HEK293T (cell line): Measurements from ENCODE around the gene PAM.

Source experiments
- BHLHE40 ChIP-seq: fragments of 450-650 bp; IDR thresholded peaks from 2 replicates; pipeline ENCODE4 v1.6.1; 2016; ENCODE audit warnings: mild to moderate bottlenecking, moderate library complexity, borderline replicate concordance
- ELF4 ChIP-seq: fragments of 450-650 bp; IDR thresholded peaks from 2 replicates; pipeline ENCODE4 v1.6.1; 2017; ENCODE audit warnings: antibody characterized with exemption
- FOXA1 ChIP-seq: fragments of 450-650 bp; IDR thresholded peaks from 2 replicates; pipeline ENCODE4 v1.6.1; 2016; ENCODE audit warnings: mild to moderate bottlenecking
- FOXK2 ChIP-seq: fragments of 450-650 bp; IDR thresholded peaks from 2 replicates; pipeline ENCODE4 v1.6.1; 2016; ENCODE audit warnings: mild to moderate bottlenecking
- LEF1 ChIP-seq: fragments of 450-650 bp; IDR thresholded peaks from 2 replicates; pipeline ENCODE4 v1.6.1; 2017; ENCODE audit warnings: mild to moderate bottlenecking, borderline replicate concordance
- NFRKB ChIP-seq: fragments of 450-650 bp; IDR thresholded peaks from 2 replicates; pipeline ENCODE4 v1.6.1; 2016; ENCODE audit warnings: mild to moderate bottlenecking, moderate library complexity
- SP1 ChIP-seq: fragments of 450-650 bp; IDR thresholded peaks from 2 replicates; pipeline ENCODE4 v1.6.1; 2017
- TARDBP ChIP-seq: fragments of 450-650 bp; IDR thresholded peaks from 2 replicates; pipeline ENCODE4 v1.6.1; 2016

DNA sequence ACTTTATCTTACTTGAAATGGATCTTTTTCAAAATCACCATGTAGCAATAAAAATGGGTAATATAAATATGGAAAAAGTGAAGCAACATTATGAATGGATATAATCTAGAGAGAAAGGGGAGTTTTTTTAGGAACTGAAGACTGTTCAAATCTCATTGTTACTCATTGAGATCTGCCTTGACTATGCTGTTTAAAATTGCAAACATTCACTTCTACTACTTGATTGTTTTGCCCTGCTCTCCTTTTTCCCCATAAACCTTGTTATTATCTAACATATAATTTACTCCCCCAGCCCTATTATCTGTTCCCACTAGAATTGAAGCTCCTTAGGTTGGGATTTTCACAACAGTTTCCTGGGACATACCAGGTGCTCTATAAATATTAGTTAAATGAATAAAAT, 22.0 kb downstream of the PAM start:
- TF ChIP-seq BHLHE40 (no peak), ELF4 (no peak), FOXA1 (no peak), SP1 (no peak), FOXK2 (no peak), NFRKB (no peak), TARDBP (no peak), LEF1 (no peak)
